ENCODE measurements around the gene FMNL3.

GRCh38 chr12:49599961-49600360, 107.2 kb downstream of the FMNL3 start:
- TF ChIP-seq, protein P1, sequence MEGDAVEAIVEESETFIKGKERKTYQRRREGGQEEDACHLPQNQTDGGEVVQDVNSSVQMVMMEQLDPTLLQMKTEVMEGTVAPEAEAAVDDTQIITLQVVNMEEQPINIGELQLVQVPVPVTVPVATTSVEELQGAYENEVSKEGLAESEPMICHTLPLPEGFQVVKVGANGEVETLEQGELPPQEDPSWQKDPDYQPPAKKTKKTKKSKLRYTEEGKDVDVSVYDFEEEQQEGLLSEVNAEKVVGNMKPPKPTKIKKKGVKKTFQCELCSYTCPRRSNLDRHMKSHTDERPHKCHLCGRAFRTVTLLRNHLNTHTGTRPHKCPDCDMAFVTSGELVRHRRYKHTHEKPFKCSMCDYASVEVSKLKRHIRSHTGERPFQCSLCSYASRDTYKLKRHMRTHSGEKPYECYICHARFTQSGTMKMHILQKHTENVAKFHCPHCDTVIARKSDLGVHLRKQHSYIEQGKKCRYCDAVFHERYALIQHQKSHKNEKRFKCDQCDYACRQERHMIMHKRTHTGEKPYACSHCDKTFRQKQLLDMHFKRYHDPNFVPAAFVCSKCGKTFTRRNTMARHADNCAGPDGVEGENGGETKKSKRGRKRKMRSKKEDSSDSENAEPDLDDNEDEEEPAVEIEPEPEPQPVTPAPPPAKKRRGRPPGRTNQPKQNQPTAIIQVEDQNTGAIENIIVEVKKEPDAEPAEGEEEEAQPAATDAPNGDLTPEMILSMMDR (IDR thresholded peaks at IDR 0.05): no peak
- TF ChIP-seq POLR2A (IDR thresholded peaks at IDR 0.05) (no peak), POLR2AphosphoS5 (IDR thresholded peaks at IDR 0.05) (no peak)
